ENCODE measurements around the gene ACER1. TPM values are rescaled to one million over a fixed set of nuclear protein-coding genes. Genes with fewer than 3 reads are reported as not detected.
"Not testable (repeated sequence)": the region's sequence is repeated elsewhere in the genome, so short reads cannot be mapped to it uniquely, and the experiment has no call there.

The ACER1 gene
- total RNA-seq, 1 donor from 2014 or later = not detected

GRCh38 chr19:6297202-6297601 is 36.2 kb downstream of the ACER1 start:
- Histone ChIP-seq H3K36me3 (no peaks in the 10 kb centered on the region), H3K27ac (no peak overlapping the region), H3K9me3 (peaks cover 15% of the 10 kb centered on the region), H3K4me3 (no peak overlapping the region), H3K4me1 (no peaks in the 10 kb centered on the region), H3K27me3 (no peaks in the 10 kb centered on the region)
- no peak for DNase-seq
- intact Hi-C loops (cut with DNase I) = loop anchor here (5.0 kb wide), 1 partner anchor 80 kb away; no protein-coding TSS in a partner anchor
- TF ChIP-seq CTCF (IDR thresholded peaks at IDR 0.05) = no peak
- ATAC-seq = no peak

GRCh38 chr19:6292006-6292405 is 41.4 kb downstream of the ACER1 start:
- H3K27ac ChIP-seq = no peak overlapping the region
- H3K9me3 ChIP-seq = peaks cover 40% of the 10 kb centered on the region
- no peak for DNase-seq
- H3K4me1 ChIP-seq = no peaks in the 10 kb centered on the region
- intact Hi-C loops (cut with DNase I) = no loop called here
- H3K27me3 ChIP-seq = no peaks in the 10 kb centered on the region
- no peak for TF ChIP-seq CTCF (IDR thresholded peaks at IDR 0.05)
- no peaks in the 10 kb centered on the region for H3K36me3 ChIP-seq
- ATAC-seq = no peak
- H3K4me3 ChIP-seq = no peak overlapping the region

DNA sequence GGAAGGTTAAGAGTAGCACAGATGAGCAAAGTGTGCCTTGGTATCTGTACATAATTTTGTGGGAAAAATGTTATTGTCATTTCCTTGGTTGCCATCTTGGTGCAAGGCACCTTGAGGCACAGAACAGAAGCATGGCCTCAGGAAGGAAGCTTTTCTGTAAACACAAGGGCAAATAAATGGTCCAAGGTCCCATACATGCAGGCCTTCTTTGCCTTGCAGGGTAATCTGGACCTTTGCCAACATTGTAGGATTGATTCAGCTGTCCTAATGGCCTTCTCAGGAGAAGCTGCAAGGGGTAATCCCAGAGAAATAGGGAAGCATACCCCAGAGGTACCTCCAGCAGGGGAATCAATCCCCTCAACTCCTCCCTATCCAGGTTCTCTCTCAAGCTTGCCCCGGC is 44.7 kb downstream of the ACER1 start:
- Histone ChIP-seq H3K4me3 (no peak overlapping the region), H3K27ac (no peak overlapping the region), H3K36me3 (no peaks in the 10 kb centered on the region), H3K27me3 (no peaks in the 10 kb centered on the region), H3K4me1 (no peaks in the 10 kb centered on the region), H3K9me3 (peaks cover 44% of the 10 kb centered on the region)
- ATAC-seq (no peak), DNase-seq (no peak)
- TF ChIP-seq CTCF (IDR thresholded peaks at IDR 0.05) = no peak
- intact Hi-C loops (cut with DNase I) = no loop called here

DNA sequence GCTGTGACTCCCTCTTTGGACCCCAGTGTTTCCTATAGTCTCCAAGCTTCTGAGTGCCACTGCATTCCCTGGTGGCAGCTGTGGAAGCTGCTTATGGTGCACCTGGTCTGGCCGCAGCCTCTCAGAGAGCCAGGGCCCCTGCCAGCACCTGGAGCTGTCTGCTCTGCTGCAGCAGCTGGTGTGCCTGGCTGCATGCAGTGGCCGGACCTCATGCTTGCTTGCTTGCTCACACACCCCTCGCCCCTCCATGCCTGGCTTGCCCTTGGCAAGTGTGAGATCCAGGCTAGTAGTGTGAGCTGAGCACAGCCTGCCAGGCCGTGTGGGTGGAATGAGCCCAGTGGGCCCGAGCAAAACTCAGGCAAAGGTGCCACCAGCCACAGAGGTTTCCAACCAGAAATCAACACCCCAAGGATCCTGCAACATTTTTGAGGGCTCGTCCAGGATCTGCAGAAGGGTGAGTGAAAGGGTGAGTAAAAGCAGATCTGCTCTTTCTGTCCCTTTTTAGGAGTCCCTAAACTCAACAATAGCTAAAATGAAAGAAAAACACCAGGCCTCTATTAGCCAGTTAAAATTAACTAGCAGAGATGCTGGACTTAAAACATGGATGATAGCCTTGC is 46.0 kb downstream of the ACER1 start:
- no peak for DNase-seq
- no peak for ATAC-seq
- Histone ChIP-seq H3K36me3 (no peaks in the 10 kb centered on the region), H3K9me3 (peaks cover 31% of the 10 kb centered on the region), H3K27me3 (no peaks in the 10 kb centered on the region), H3K4me1 (no peaks in the 10 kb centered on the region), H3K4me3 (no peak overlapping the region), H3K27ac (no peak overlapping the region)
- no peak for TF ChIP-seq CTCF (IDR thresholded peaks at IDR 0.05)
- intact Hi-C loops (cut with DNase I) = no loop called here

DNA sequence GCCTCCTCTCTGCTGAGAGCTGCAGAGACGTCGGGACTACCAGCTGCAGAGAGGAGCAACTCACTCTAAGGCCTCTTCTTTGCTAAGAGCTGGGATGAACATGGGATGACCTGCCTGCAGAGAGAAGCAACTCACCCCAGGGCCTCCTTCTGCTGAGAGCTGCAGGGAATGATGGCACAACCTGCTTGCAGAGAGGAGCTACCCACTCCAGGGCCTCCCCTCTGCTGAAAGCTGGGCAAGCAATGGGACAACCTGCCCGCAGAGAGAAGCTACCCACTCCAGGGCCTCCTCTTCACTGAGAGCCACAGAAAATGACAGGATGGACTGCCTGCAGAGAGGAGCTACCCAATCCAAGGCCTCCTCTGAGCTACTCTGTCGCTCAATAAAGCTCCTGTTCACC is 46.7 kb downstream of the ACER1 start:
- no peak for DNase-seq
- H3K4me3 ChIP-seq = no peak overlapping the region
- H3K4me1 ChIP-seq = no peaks in the 10 kb centered on the region
- H3K9me3 ChIP-seq = peaks cover 24% of the 10 kb centered on the region
- TF ChIP-seq CTCF (IDR thresholded peaks at IDR 0.05) = no peak
- no peak for ATAC-seq
- H3K36me3 ChIP-seq = no peaks in the 10 kb centered on the region
- intact Hi-C loops (cut with DNase I) = no loop called here
- H3K27me3 ChIP-seq = no peaks in the 10 kb centered on the region
- no peak overlapping the region for H3K27ac ChIP-seq

GRCh38 chr19:6282393-6282792 is 51.0 kb downstream of the ACER1 start:
- DNase-seq; H3K36me3 ChIP-seq; ATAC-seq; H3K27me3 ChIP-seq; H3K9me3 ChIP-seq; intact Hi-C loops (cut with DNase I); H3K27ac ChIP-seq; H3K4me3 ChIP-seq: not testable (repeated sequence)
- H3K4me1 ChIP-seq = peaks cover 17% of the 10 kb centered on the region

Measured in upper lobe of right lung (tissue), 1 donor.